K562 (cell line): ENCODE data around the gene METAP1D. TPM values are rescaled to one million over a fixed set of nuclear protein-coding genes. Genes with fewer than 3 reads are reported as not detected.

Source experiments
- CHD1 ChIP-seq: fragments of 200-600 bp; sonication (generic); IDR thresholded peaks from one replicate; pipeline ENCODE4 v1.6.1; 2012; ENCODE audit warnings: mild to moderate bottlenecking, moderate library complexity, low read length, inconsistent platforms
- CTCF ChIP-seq, 3 experiments: IDR thresholded peaks in 2 of 3; conservative IDR thresholded peaks in 1 of 3; 2 replicates each; pipeline ENCODE4 v1.5.1; 2011 to 2012; ENCODE audit warnings: low read length in 3 of 3, mild to moderate bottlenecking in 3 of 3, control low read depth in 2 of 3, improper control_type of control experiment in 1 of 3, inconsistent platforms in 1 of 3, low read depth in 1 of 3, mixed read lengths in 1 of 3, moderate library complexity in 1 of 3; ENCODE audit not compliant: insufficient read depth in 2 of 3
- HOXB6 ChIP-seq: fragments of 250-450 bp; sonication (Bioruptor Pico); IDR thresholded peaks from 2 replicates; pipeline ENCODE4 v1.5.1; 2022; ENCODE audit warnings: mild to moderate bottlenecking, borderline replicate concordance
- POLR2G ChIP-seq: fragments of 200-400 bp; formaldehyde crosslinking; IDR thresholded peaks from 2 replicates; pipeline ENCODE4 v1.6.1; 2017; ENCODE audit warnings: low read depth, mild to moderate bottlenecking, antibody characterized with exemption, low read length, moderate library complexity
- SMARCB1 ChIP-seq: IDR thresholded peaks from 2 replicates; pipeline ENCODE4 v1.6.1; 2011; ENCODE audit warnings: improper control_type of control experiment, low read depth; ENCODE audit not compliant: insufficient read length
- STAT6 ChIP-seq: sonication (generic); formaldehyde crosslinking; IDR thresholded peaks from 2 replicates; pipeline ENCODE4 v1.8.1; 2023; ENCODE audit warnings: mild to moderate bottlenecking, missing genetic modification reagents
- TGIF2 ChIP-seq: sonication (generic); formaldehyde crosslinking; IDR thresholded peaks from 2 replicates; pipeline ENCODE4 v1.8.1; 2022; ENCODE audit warnings: mild to moderate bottlenecking, missing genetic modification reagents, moderate library complexity
- ZNF134 ChIP-seq: fragments of 250-450 bp; sonication (Bioruptor Pico); conservative IDR thresholded peaks from 2 replicates; pipeline ENCODE4 v1.4.0; 2020
- ZNF253 ChIP-seq: fragments of 250-450 bp; sonication (Bioruptor Pico); conservative IDR thresholded peaks from 2 replicates; pipeline ENCODE4 v1.6.1; 2021; ENCODE audit warnings: mild to moderate bottlenecking
- ZNF655 ChIP-seq: fragments of 250-450 bp; sonication (Bioruptor Pico); IDR thresholded peaks from 2 replicates; pipeline ENCODE4 v1.5.0; 2021
- polyA plus RNA-seq, 8 experiments: library from polyadenylated mRNA; depleted of rRNA in 4 of 8; stranded (reverse) in 5 of 8; unstranded in 3 of 8; fragments of >200 nt; fragmentation: Nextera tagmentation in 2 of 8; fragmentation: Illumina TruSeq in 1 of 8; extraction: Ambion mirVana in 2 of 8; extraction: Trizol in 1 of 8; gene quantifications; 2 replicates each; pipeline versions ENCODE4 v1.2.1 to v1.2.3, GENCODE V29; 2011 to 2014; ENCODE audit warnings: inconsistent platforms in 1 of 8, missing spikeins in 1 of 8
- total RNA-seq, 7 experiments: library from RNA; depleted of rRNA in 6 of 7; stranded (reverse); fragments of >200 nt in 6 of 7; fragmentation: Illumina TruSeq in 2 of 7; extraction: Trizol in 2 of 7; gene quantifications; 2 replicates each; pipeline versions ENCODE4 v1.2.1 to v1.2.3, GENCODE V29; 2011 to 2021; ENCODE audit warnings: low replicate concordance in 1 of 7
- TF ChIP-seq, protein P1 (sequence below), 2 experiments: fragments of 450-650 bp in 1 of 2; sonication (generic) in 1 of 2; formaldehyde crosslinking in 1 of 2; IDR thresholded peaks; 2 replicates each; pipeline versions ENCODE4 v1.7.1 to v1.9.0; 2016 to 2022; ENCODE audit warnings: inconsistent platforms in 1 of 2, mild to moderate bottlenecking in 1 of 2, missing genetic modification reagents in 1 of 2

The METAP1D gene
- total and polyA plus RNA-seq, 9 of the 15 experiments (the other 6 are each of a cell fraction or from before 2014, with no cell fraction given) = 8.0 to 23.4 (median 15.7) TPM

- no peak for TF ChIP-seq ZNF655
- no peak for TF ChIP-seq TGIF2
- no peak for TF ChIP-seq ZNF253
- 0 out of 2 replicates have a peak, but pooled peaks have one; percentile 14 for TF ChIP-seq POLR2G
- TF ChIP-seq STAT6 (CRISPR knock-in tag) = no peak
- TF ChIP-seq, protein P1, sequence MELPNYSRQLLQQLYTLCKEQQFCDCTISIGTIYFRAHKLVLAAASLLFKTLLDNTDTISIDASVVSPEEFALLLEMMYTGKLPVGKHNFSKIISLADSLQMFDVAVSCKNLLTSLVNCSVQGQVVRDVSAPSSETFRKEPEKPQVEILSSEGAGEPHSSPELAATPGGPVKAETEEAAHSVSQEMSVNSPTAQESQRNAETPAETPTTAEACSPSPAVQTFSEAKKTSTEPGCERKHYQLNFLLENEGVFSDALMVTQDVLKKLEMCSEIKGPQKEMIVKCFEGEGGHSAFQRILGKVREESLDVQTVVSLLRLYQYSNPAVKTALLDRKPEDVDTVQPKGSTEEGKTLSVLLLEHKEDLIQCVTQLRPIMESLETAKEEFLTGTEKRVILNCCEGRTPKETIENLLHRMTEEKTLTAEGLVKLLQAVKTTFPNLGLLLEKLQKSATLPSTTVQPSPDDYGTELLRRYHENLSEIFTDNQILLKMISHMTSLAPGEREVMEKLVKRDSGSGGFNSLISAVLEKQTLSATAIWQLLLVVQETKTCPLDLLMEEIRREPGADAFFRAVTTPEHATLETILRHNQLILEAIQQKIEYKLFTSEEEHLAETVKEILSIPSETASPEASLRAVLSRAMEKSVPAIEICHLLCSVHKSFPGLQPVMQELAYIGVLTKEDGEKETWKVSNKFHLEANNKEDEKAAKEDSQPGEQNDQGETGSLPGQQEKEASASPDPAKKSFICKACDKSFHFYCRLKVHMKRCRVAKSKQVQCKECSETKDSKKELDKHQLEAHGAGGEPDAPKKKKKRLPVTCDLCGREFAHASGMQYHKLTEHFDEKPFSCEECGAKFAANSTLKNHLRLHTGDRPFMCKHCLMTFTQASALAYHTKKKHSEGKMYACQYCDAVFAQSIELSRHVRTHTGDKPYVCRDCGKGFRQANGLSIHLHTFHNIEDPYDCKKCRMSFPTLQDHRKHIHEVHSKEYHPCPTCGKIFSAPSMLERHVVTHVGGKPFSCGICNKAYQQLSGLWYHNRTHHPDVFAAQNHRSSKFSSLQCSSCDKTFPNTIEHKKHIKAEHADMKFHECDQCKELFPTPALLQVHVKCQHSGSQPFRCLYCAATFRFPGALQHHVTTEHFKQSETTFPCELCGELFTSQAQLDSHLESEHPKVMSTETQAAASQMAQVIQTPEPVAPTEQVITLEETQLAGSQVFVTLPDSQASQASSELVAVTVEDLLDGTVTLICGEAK (IDR thresholded peaks at IDR 0.05) = 0 out of 2 replicates have a peak, but pooled peaks have one; percentile 31
- TF ChIP-seq, protein P1 (CRISPR knock-in tag; IDR thresholded peaks at IDR 0.05) = no peak
- peak; percentile 18 to 50 (median 28); a peak in 3 of 6 replicates for TF ChIP-seq CTCF (IDR thresholded peaks at IDR 0.05 in 2 of 3, conservative IDR thresholded peaks at IDR 0.05 in 1 of 3; ENCODE audit: insufficient read depth in 2 of 3, low read depth in 1 of 3, low read length in 3 of 3)
- TF ChIP-seq CHD1 = no peak
- no peak for TF ChIP-seq ZNF134 (CRISPR knock-in tag)
- TF ChIP-seq HOXB6 (CRISPR knock-in tag) = no peak
- TF ChIP-seq SMARCB1 = no peak
Measured at GRCh38 chr2:171957061-171957460, 42.7 kb upstream of the METAP1D start (continued).
